ENCODE data around the gene DLG1.

Gene DLG1

GRCh38 chr3:197001972-197002700 is 296.3 kb downstream of the DLG1 start:
- H3K79me2 ChIP-seq (ENCODE audit: low read length) = peaks cover 10% of the 10 kb centered on the region; the same call in 1 of the 2 replicates
- no peak for DNase-seq
- H3K27me3 ChIP-seq (replicated peaks; ENCODE audit: insufficient read depth, low read length) = no peaks in the 10 kb centered on the region
- H3F3A ChIP-seq (ENCODE audit: insufficient read depth, low read length) = peaks cover 20% of the 10 kb centered on the region
- no peaks in the 10 kb centered on the region for H3K9me2 ChIP-seq (replicated peaks; ENCODE audit: insufficient read depth, low read length)
- no peaks in the 10 kb centered on the region for H4K20me1 ChIP-seq (ENCODE audit: insufficient read depth, low read length)
- no peaks in the 10 kb centered on the region for H3K36me3 ChIP-seq (replicated peaks; ENCODE audit: insufficient read depth, low read length)
- peak overlapping the region; percentile 75 for H2AFZ ChIP-seq (ENCODE audit: low read length)
- peak overlapping the region; percentile 66 for H3K4me3 ChIP-seq (ENCODE audit: low read length)
- H3K4me1 ChIP-seq (ENCODE audit: low read length) = peaks cover 10% of the 10 kb centered on the region
- no peak overlapping the region; the same call in 1 of the 2 replicates for H3K27ac ChIP-seq (ENCODE audit: low read length)
- no peaks in the 10 kb centered on the region for H3K9me3 ChIP-seq (replicated peaks; ENCODE audit: insufficient read depth, low read length)
- TF ChIP-seq CTCF (IDR thresholded peaks at IDR 0.05; ENCODE audit: low read length) (no peak), EZH2phosphoT487 (IDR thresholded peaks at IDR 0.05; ENCODE audit: low read length) (no peak), EZH2 (optimal IDR thresholded peaks at IDR 0.05; ENCODE audit: low read depth, low read length) (no peak)
- H3K9ac ChIP-seq (ENCODE audit: low read length) = peak overlapping the region; percentile 84
- H3K4me2 ChIP-seq (ENCODE audit: low read depth, low read length) = peak overlapping the region; percentile 80

- peaks cover 20% of the 10 kb centered on the region for H3F3A ChIP-seq (ENCODE audit: insufficient read depth, low read length)
- no peaks in the 10 kb centered on the region for H4K20me1 ChIP-seq (ENCODE audit: insufficient read depth, low read length)
- H3K27ac ChIP-seq (ENCODE audit: low read length) = no peak overlapping the region
- H3K27me3 ChIP-seq (replicated peaks; ENCODE audit: insufficient read depth, low read length) = no peaks in the 10 kb centered on the region
- H3K9me3 ChIP-seq (replicated peaks; ENCODE audit: insufficient read depth, low read length) = no peaks in the 10 kb centered on the region
- H3K9ac ChIP-seq (ENCODE audit: low read length) = no peak overlapping the region
- H3K79me2 ChIP-seq (ENCODE audit: low read length) = peaks cover 10% of the 10 kb centered on the region; the same call in 1 of the 2 replicates
- TF ChIP-seq CTCF (IDR thresholded peaks at IDR 0.05; ENCODE audit: low read length) = no peak
- no peak for TF ChIP-seq EZH2phosphoT487 (IDR thresholded peaks at IDR 0.05; ENCODE audit: low read length)
- TF ChIP-seq EZH2 (optimal IDR thresholded peaks at IDR 0.05; ENCODE audit: low read depth, low read length) = no peak
- peaks cover 10% of the 10 kb centered on the region for H3K4me1 ChIP-seq (ENCODE audit: low read length)
- H3K4me3 ChIP-seq (ENCODE audit: low read length) = no peak overlapping the region
- DNase-seq = no peak
- H3K9me2 ChIP-seq (replicated peaks; ENCODE audit: insufficient read depth, low read length) = no peaks in the 10 kb centered on the region
- no peaks in the 10 kb centered on the region for H3K36me3 ChIP-seq (replicated peaks; ENCODE audit: insufficient read depth, low read length)
- H3K4me2 ChIP-seq (ENCODE audit: low read depth, low read length) = peak overlapping the region; percentile 80; the same call in 1 of the 2 replicates
- H2AFZ ChIP-seq (ENCODE audit: low read length) = no peak overlapping the region
Observed at GRCh38 chr3:197001106-197001971, 297.1 kb downstream of the DLG1 start.

DNA sequence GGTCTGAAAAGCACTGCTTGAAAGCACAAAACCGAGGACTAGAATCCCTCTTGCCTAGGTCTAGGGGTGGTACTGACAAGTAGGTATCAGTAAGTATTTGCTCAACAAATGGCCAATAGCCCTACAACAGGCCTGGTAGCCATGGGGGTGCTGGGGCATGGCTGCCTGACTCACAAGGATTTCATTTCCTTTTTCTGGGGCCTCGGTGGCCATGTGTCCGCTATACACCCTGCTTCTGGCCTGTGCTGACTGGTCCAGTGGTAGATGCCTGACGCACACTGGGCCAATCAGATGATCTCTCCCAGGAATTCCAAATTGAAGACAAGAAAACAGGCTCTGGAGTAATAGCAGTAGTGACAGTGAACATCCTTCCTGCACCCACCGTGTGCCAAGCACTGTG is 298.2 kb downstream of the DLG1 start:
- H3K4me2 ChIP-seq (ENCODE audit: low read depth, low read length) = no peak overlapping the region
- no peak overlapping the region for H3K4me3 ChIP-seq (ENCODE audit: low read length)
- TF ChIP-seq EZH2 (optimal IDR thresholded peaks at IDR 0.05; ENCODE audit: low read depth, low read length) (no peak), EZH2phosphoT487 (IDR thresholded peaks at IDR 0.05; ENCODE audit: low read length) (no peak), CTCF (IDR thresholded peaks at IDR 0.05; ENCODE audit: low read length) (no peak)

More for the DNA sequence above, 298.2 kb downstream of the DLG1 start:
- no peaks in the 10 kb centered on the region for H3K9me2 ChIP-seq (replicated peaks; ENCODE audit: insufficient read depth, low read length)
- H3F3A ChIP-seq (ENCODE audit: insufficient read depth, low read length) = peaks cover 20% of the 10 kb centered on the region
- no peak for DNase-seq
- peaks cover 10% of the 10 kb centered on the region for H3K4me1 ChIP-seq (ENCODE audit: low read length)
- H3K9ac ChIP-seq (ENCODE audit: low read length) = no peak overlapping the region
- no peak overlapping the region for H3K27ac ChIP-seq (ENCODE audit: low read length)
- H3K79me2 ChIP-seq (ENCODE audit: low read length) = peaks cover 10% of the 10 kb centered on the region; the same call in 1 of the 2 replicates
- no peak overlapping the region for H2AFZ ChIP-seq (ENCODE audit: low read length)
- no peaks in the 10 kb centered on the region for H3K36me3 ChIP-seq (replicated peaks; ENCODE audit: insufficient read depth, low read length)
- H3K27me3 ChIP-seq (replicated peaks; ENCODE audit: insufficient read depth, low read length) = no peaks in the 10 kb centered on the region
- no peaks in the 10 kb centered on the region for H4K20me1 ChIP-seq (ENCODE audit: insufficient read depth, low read length)
- H3K9me3 ChIP-seq (replicated peaks; ENCODE audit: insufficient read depth, low read length) = no peaks in the 10 kb centered on the region

Measured in MM.1S (cell line).